K562 (cell line): ENCODE results near the gene NME4. TPM values are rescaled to one million over a fixed set of nuclear protein-coding genes. Genes with fewer than 3 reads are reported as not detected.

ENCODE experiments used
- ATAC-seq: fragments of 200-7000 bp; cut with Tn5 transposase; 3 replicates; pipeline ENCODE4 v1.9.1; 2020; ENCODE audit warnings: moderate library complexity
- BruUV-seq: library from RNA; stranded (reverse); fragments of 400-500 nt; replicated peaks from 2 replicates; lab custom pipeline; 2021; lab: Mats Ljungman, UMichigan
- CTCF ChIA-PET: fragments of 300-600 bp; formaldehyde crosslinking; extraction: SDS; loops from one replicate; lab custom pipeline; 2021; ENCODE audit warnings: low intra/inter-chr PET ratio; lab: Yijun Ruan, JAX
- POLR2A ChIA-PET: fragments of 300-600, 350-650 bp; sonication (Branson Sonifier 250); formaldehyde crosslinking; extraction: SDS; loops from one replicate; lab custom pipeline; 2021; ENCODE audit warnings: antibody characterized with exemption, inconsistent platforms; lab: Yijun Ruan, JAX
- DNase-seq, 4 experiments: peaks; one replicate each; pipeline versions ENCODE4 v3.0.0 to v3.0.0-alpha.2; 2011 to 2018; ENCODE audit warnings: low spot score in 3 of 4, mixed read lengths in 3 of 4; ENCODE audit errors: extremely low read depth in 1 of 4
- FAIRE-seq: peaks from 2 replicates; lab custom pipeline; 2011; peaks lifted over from hg19 to GRCh38; lab: Jason Lieb, UNC
- H2AFZ ChIP-seq: 2 replicates; pipeline ENCODE4 v1.6.0; 2011; ENCODE audit warnings: low read depth, low read length, control low read depth, inconsistent platforms
- H3K27ac ChIP-seq: fragments of 200-600 bp; 3 replicates; pipeline ENCODE4 v1.8.0; 2011; ENCODE audit warnings: low read depth, mild to moderate bottlenecking, control low read depth, inconsistent platforms, low read length, moderate library complexity, mixed read lengths; ENCODE audit errors: extremely low read depth
- H3K27me3 ChIP-seq, 2 experiments: fragments of 300-600 bp in 1 of 2; 2 replicates in 1 of 2; 3 replicates in 1 of 2; pipeline versions ENCODE4 v1.6.0 to v1.8.0; 2011; ENCODE audit warnings: inconsistent platforms in 2 of 2, low read length in 2 of 2, mild to moderate bottlenecking in 1 of 2, mixed read lengths in 1 of 2, moderate library complexity in 1 of 2; ENCODE audit not compliant: control insufficient read depth in 2 of 2, insufficient read depth in 2 of 2
- H3K36me3 ChIP-seq: fragments of 300-600 bp; 3 replicates; pipeline ENCODE4 v1.8.0; 2011; ENCODE audit warnings: mild to moderate bottlenecking, low read length, inconsistent platforms; ENCODE audit not compliant: control insufficient read depth, insufficient read depth
- H3K4me1 ChIP-seq, 2 experiments: fragments of 200-600 bp in 1 of 2; replicated peaks in 1 of 2; 2 replicates in 1 of 2; 3 replicates in 1 of 2; pipeline versions ENCODE4 v1.5.1 to v1.8.0; 2011; ENCODE audit warnings: inconsistent platforms in 2 of 2, low read length in 2 of 2, mild to moderate bottlenecking in 1 of 2, mixed read lengths in 1 of 2, moderate library complexity in 1 of 2; ENCODE audit not compliant: control insufficient read depth in 2 of 2, insufficient read depth in 2 of 2
- H3K4me2 ChIP-seq: 2 replicates; pipeline ENCODE4 v1.6.1; 2011; ENCODE audit warnings: low read length, control low read depth, inconsistent platforms, mixed read lengths; ENCODE audit not compliant: insufficient read depth
- H3K4me3 ChIP-seq: fragments of 200-600 bp; sonication (generic), shearing (Covaris generic); 2 replicates; pipeline ENCODE4 v1.5.1; 2016; ENCODE audit warnings: control low read depth, inconsistent platforms
- H3K79me2 ChIP-seq: fragments of 200-600 bp; 3 replicates; pipeline ENCODE4 v1.8.0; 2011; ENCODE audit warnings: low read length, inconsistent platforms; ENCODE audit not compliant: control insufficient read depth, insufficient read depth
- H3K9ac ChIP-seq, 2 experiments: 2 replicates each; pipeline versions ENCODE4 v1.6.0 to v1.6.1; 2011; ENCODE audit warnings: low read depth in 2 of 2, low read length in 2 of 2, control low read depth in 1 of 2, inconsistent platforms in 1 of 2, mild to moderate bottlenecking in 1 of 2, mixed read lengths in 1 of 2; ENCODE audit not compliant: insufficient read depth in 1 of 2
- H3K9me1 ChIP-seq: one replicate; pipeline ENCODE4 v1.6.0; 2011; ENCODE audit warnings: inconsistent platforms, mild to moderate bottlenecking, low read length, moderate library complexity; ENCODE audit not compliant: control insufficient read depth, insufficient read depth
- H3K9me3 ChIP-seq: replicated peaks from 2 replicates; pipeline ENCODE4 v1.5.1; 2011; ENCODE audit warnings: low read depth, low read length, inconsistent platforms; ENCODE audit not compliant: control insufficient read depth, insufficient read depth
- H4K20me1 ChIP-seq: replicated peaks from 2 replicates; pipeline ENCODE4 v1.6.1; 2011; ENCODE audit warnings: low read length, inconsistent platforms, mixed read lengths; ENCODE audit not compliant: control insufficient read depth, insufficient read depth
- CREM ChIP-seq: IDR thresholded peaks from 2 replicates; pipeline ENCODE4 v1.6.1; 2014; ENCODE audit warnings: antibody characterized with exemption, low read depth
- EP300 ChIP-seq: IDR thresholded peaks from 2 replicates; pipeline ENCODE4 v1.6.1; 2012; ENCODE audit warnings: low read length, improper control_type of control experiment
- ETV1 ChIP-seq: fragments of 450-650 bp; conservative IDR thresholded peaks from 2 replicates; pipeline ENCODE4 v1.6.1; 2016; ENCODE audit warnings: missing genetic modification characterization, control low read depth, low read depth, missing compliant biosample characterization
- KAT8 ChIP-seq: fragments of 450-650 bp; IDR thresholded peaks from 2 replicates; pipeline ENCODE4 v1.6.1; 2016; ENCODE audit warnings: low read depth, mild to moderate bottlenecking
- SETDB1 ChIP-seq: IDR thresholded peaks from one replicate; pipeline ENCODE4 v1.6.1; 2012; ENCODE audit warnings: low read length, control low read depth, inconsistent platforms
- TAF9B ChIP-seq: fragments of 450-650 bp; IDR thresholded peaks from 2 replicates; pipeline ENCODE4 v1.6.1; 2018; ENCODE audit warnings: mild to moderate bottlenecking; ENCODE audit not compliant: partially characterized antibody
- TCFL5 ChIP-seq: fragments of 250-450 bp; sonication (Bioruptor Pico); conservative IDR thresholded peaks from 2 replicates; pipeline ENCODE4 v1.6.1; 2021; ENCODE audit warnings: mild to moderate bottlenecking, moderate library complexity, matching md5 sums
- WGBS: fragments of 100-300 bp; shearing (Covaris generic); methylation state at CpG from one replicate; pipeline ENCODE4 v1.1.6; 2016; ENCODE audit warnings: low coverage, mixed read lengths; ENCODE audit not compliant: insufficient coverage; ENCODE audit errors: missing lambda C conversion rate; 5-methylcytosine and 5-hydroxymethylcytosine counted together
- in situ Hi-C: fragments of 300-500 bp; cut with MboI; formaldehyde crosslinking; loops from 4 replicates; pipeline ENCODE4 v1.15.0; 2018; ENCODE audit warnings: inconsistent platforms, mixed read lengths
- intact Hi-C: fragments of 100-400 bp; cut with micrococcal nuclease; formaldehyde crosslinking; loops from 2 replicates; pipeline ENCODE4 v1.14.2; 2022
- polyA plus RNA-seq, 8 experiments: library from polyadenylated mRNA; depleted of rRNA in 4 of 8; stranded (reverse) in 5 of 8; unstranded in 3 of 8; fragments of >200 nt; fragmentation: Nextera tagmentation in 2 of 8; fragmentation: Illumina TruSeq in 1 of 8; extraction: Ambion mirVana in 2 of 8; extraction: Trizol in 1 of 8; gene quantifications; 2 replicates each; pipeline versions ENCODE4 v1.2.1 to v1.2.3, GENCODE V29; 2011 to 2014; ENCODE audit warnings: inconsistent platforms in 1 of 8, missing spikeins in 1 of 8
- total RNA-seq, 7 experiments: library from RNA; depleted of rRNA in 6 of 7; stranded (reverse); fragments of >200 nt in 6 of 7; fragmentation: Illumina TruSeq in 2 of 7; extraction: Trizol in 2 of 7; gene quantifications; 2 replicates each; pipeline versions ENCODE4 v1.2.1 to v1.2.3, GENCODE V29; 2011 to 2021; ENCODE audit warnings: low replicate concordance in 1 of 7
- TF ChIP-seq, protein P1 (sequence below), 2 experiments: fragments of 450-650 bp in 1 of 2; sonication (generic) in 1 of 2; formaldehyde crosslinking in 1 of 2; IDR thresholded peaks; 2 replicates each; pipeline versions ENCODE4 v1.7.1 to v1.9.0; 2016 to 2022; ENCODE audit warnings: inconsistent platforms in 1 of 2, mild to moderate bottlenecking in 1 of 2, missing genetic modification reagents in 1 of 2
- TF ChIP-seq, protein P2 (sequence below), 2 experiments: fragments of 450-650 bp in 1 of 2; sonication (generic) in 1 of 2; formaldehyde crosslinking; conservative IDR thresholded peaks; 2 replicates each; pipeline versions ENCODE4 v1.4.0 to v1.8.1; 2020 to 2022; ENCODE audit warnings: mild to moderate bottlenecking in 1 of 2, missing genetic modification reagents in 1 of 2
- TF ChIP-seq, protein P3 (sequence below): sonication (generic); formaldehyde crosslinking; IDR thresholded peaks from 2 replicates; pipeline ENCODE4 v1.8.0; 2022; ENCODE audit warnings: mild to moderate bottlenecking, missing genetic modification reagents

The NME4 gene
- total and polyA plus RNA-seq, 9 of the 15 experiments (the other 6 are each of a cell fraction or from before 2014, with no cell fraction given) = 15.4 to 264 (median 139) TPM

DNA sequence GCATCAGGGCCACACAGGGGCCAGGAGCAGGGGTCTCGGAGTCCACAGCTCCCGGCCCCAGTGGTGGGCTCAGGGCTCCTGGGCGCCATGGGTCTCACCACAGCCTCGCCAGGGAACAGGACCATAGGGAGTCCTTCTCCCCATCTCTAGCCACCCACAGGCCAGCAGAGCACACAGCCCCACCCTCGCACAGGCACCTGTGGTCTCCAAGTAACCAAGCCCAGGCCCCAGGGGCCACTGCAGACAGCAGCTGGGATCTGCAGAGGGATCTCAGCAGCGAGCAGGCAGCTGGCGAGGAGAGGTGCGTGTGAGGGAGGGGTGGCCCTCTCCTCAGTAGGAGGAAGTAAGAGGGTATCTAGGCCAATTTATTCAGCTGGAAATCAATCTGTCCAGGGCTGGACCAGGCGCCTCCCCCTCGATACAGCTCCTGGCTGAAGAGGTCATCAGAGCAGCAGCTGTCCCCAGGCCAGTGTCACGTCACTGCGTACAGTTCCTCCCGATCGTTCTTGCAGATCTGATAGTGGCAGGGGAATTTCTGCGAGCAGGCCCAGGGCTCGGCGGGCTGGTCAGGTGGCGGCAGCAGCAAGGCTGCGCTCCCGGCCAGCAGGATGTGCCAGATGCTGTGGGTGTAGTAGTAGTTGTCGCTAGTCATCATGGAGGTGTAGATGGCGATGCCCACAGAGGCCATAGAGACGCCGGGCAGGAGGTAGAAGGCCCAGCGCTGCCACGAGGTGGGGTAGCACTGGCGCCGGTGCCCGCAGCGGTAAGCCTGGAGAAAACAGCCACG lies 25.3 kb upstream of the NME4 start:
- H3K9me3 ChIP-seq = no peaks in the 10 kb centered on the region
- H3K9me1 ChIP-seq = peaks cover 5% of the 10 kb centered on the region
- peaks cover 9 to 69% of the 10 kb centered on the region in 2 experiments for H3K4me1 ChIP-seq
- no peaks in the 10 kb centered on the region for H4K20me1 ChIP-seq
- H3K27me3 ChIP-seq = no peaks in the 10 kb centered on the region
- ATAC-seq (no peak), DNase-seq (no peak), FAIRE-seq (no peak)
- no peak overlapping the region for H3K4me2 ChIP-seq
- no peak overlapping the region for H2AFZ ChIP-seq
- intact Hi-C loops = no loop called here
- H3K9ac ChIP-seq = peak overlapping the region in 1 of 2 experiments; percentile 92; a peak in 2 of 4 replicates
- peaks cover 13% of the 10 kb centered on the region for H3K79me2 ChIP-seq
- no TSS peak for BruUV-seq
- H3K4me3 ChIP-seq = no peak overlapping the region
- H3K27ac ChIP-seq = no peak overlapping the region
- in situ Hi-C loops = no loop called here
- 70% methylated on average over 30 of the region's 31 CpGs for WGBS
- CTCF ChIA-PET = interaction anchor here (0.6 kb wide), 1 partner anchor 27 kb away, joined by 3 read pairs; no protein-coding TSS in a partner anchor
- H3K36me3 ChIP-seq = peaks cover 83% of the 10 kb centered on the region; the same call in 2 of the 3 replicates
- POLR2A ChIA-PET = interaction anchor here (1.1 to 1.3 kb wide), 2 partner anchors 10 to 19 kb away, joined by 5 read pairs; partner anchors contain the start of genes AXIN1 and PGAP6
- TF ChIP-seq TCFL5 = no peak
- TF ChIP-seq ETV1 (tag) = no peak
- TF ChIP-seq, protein P1, sequence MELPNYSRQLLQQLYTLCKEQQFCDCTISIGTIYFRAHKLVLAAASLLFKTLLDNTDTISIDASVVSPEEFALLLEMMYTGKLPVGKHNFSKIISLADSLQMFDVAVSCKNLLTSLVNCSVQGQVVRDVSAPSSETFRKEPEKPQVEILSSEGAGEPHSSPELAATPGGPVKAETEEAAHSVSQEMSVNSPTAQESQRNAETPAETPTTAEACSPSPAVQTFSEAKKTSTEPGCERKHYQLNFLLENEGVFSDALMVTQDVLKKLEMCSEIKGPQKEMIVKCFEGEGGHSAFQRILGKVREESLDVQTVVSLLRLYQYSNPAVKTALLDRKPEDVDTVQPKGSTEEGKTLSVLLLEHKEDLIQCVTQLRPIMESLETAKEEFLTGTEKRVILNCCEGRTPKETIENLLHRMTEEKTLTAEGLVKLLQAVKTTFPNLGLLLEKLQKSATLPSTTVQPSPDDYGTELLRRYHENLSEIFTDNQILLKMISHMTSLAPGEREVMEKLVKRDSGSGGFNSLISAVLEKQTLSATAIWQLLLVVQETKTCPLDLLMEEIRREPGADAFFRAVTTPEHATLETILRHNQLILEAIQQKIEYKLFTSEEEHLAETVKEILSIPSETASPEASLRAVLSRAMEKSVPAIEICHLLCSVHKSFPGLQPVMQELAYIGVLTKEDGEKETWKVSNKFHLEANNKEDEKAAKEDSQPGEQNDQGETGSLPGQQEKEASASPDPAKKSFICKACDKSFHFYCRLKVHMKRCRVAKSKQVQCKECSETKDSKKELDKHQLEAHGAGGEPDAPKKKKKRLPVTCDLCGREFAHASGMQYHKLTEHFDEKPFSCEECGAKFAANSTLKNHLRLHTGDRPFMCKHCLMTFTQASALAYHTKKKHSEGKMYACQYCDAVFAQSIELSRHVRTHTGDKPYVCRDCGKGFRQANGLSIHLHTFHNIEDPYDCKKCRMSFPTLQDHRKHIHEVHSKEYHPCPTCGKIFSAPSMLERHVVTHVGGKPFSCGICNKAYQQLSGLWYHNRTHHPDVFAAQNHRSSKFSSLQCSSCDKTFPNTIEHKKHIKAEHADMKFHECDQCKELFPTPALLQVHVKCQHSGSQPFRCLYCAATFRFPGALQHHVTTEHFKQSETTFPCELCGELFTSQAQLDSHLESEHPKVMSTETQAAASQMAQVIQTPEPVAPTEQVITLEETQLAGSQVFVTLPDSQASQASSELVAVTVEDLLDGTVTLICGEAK (IDR thresholded peaks at IDR 0.05) = no peak
- TF ChIP-seq, protein P1 (CRISPR knock-in tag; IDR thresholded peaks at IDR 0.05) = no peak
- TF ChIP-seq, protein P2, sequence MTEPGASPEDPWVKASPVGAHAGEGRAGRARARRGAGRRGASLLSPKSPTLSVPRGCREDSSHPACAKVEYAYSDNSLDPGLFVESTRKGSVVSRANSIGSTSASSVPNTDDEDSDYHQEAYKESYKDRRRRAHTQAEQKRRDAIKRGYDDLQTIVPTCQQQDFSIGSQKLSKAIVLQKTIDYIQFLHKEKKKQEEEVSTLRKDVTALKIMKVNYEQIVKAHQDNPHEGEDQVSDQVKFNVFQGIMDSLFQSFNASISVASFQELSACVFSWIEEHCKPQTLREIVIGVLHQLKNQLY (CRISPR knock-in tag; conservative IDR thresholded peaks at IDR 0.05) = no peak
- no peak for TF ChIP-seq SETDB1
- TF ChIP-seq EP300 = no peak
- TF ChIP-seq, protein P3, sequence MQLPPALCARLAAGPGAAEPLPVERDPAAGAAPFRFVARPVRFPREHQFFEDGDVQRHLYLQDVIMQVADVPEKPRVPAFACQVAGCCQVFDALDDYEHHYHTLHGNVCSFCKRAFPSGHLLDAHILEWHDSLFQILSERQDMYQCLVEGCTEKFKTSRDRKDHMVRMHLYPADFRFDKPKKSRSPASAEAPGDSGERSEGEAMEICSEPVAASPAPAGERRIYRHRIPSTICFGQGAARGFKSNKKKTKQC (CRISPR knock-in tag) = no peak
- peak; percentile 48 for TF ChIP-seq CREM
- no peak for TF ChIP-seq KAT8
- TF ChIP-seq TAF9B = no peak
